Right atrium auricular region (tissue), 2 donors: ENCODE data around the gene TBX21. TPM values are rescaled to one million over a fixed set of nuclear protein-coding genes. Genes with fewer than 3 reads are reported as not detected.
A peak's percentile ranks its signal among the peaks of the same experiment; 100 is the strongest.

Experiments
- DNase-seq: peaks from one replicate; pipeline ENCODE4 v3.0.0-alpha.2; 2019; ENCODE audit warnings: low spot score
- H3K27ac ChIP-seq, 2 donors: fragments of 200-600 bp; sonication (generic); 1 replicate in 1 of 2; 2 replicates in 1 of 2; pipeline ENCODE4 v1.5.1; 2016 to 2019
- H3K27me3 ChIP-seq, 2 donors: fragments of 200-600 bp; sonication (generic); one replicate each; pipeline versions ENCODE4 v1.5.1 to v1.6.0; 2017 to 2019
- H3K36me3 ChIP-seq: fragments of 200-600 bp; sonication (generic); one replicate; pipeline ENCODE4 v1.5.1; 2016
- H3K4me1 ChIP-seq, 2 donors: fragments of 200-600 bp; sonication (generic); one replicate each; pipeline versions ENCODE4 v1.5.1 to v1.6.0; 2017 to 2019
- H3K4me3 ChIP-seq, 2 donors: fragments of 200-600 bp; sonication (generic); 1 replicate in 1 of 2; 2 replicates in 1 of 2; pipeline ENCODE4 v1.5.1; 2017 to 2019; ENCODE audit warnings: mild to moderate bottlenecking in 1 of 2, moderate library complexity in 1 of 2
- H3K9me3 ChIP-seq, 2 donors: fragments of 200-600 bp; sonication (generic); one replicate each; pipeline ENCODE4 v1.5.1; 2019
- CTCF ChIP-seq, 2 donors: fragments of 200-600 bp; sonication (generic); IDR thresholded peaks; one replicate each; pipeline ENCODE4 v1.5.1; 2019; ENCODE audit warnings: antibody characterized with exemption in 2 of 2
- total RNA-seq, 2 donors: library from RNA; depleted of rRNA; stranded (reverse); fragments of >200 nt; gene quantifications; one replicate each; pipeline ENCODE4 v1.1.0, GENCODE V29; 2016

The TBX21 gene
- total RNA-seq, 2 donors from 2014 or later: 0.39 TPM; not detected in 1

- no peak for DNase-seq
- no peak for TF ChIP-seq CTCF (IDR thresholded peaks at IDR 0.05)
- Histone ChIP-seq H3K4me1 (peaks cover 0 to 38% of the 10 kb centered on the region in 2 donors), H3K27ac (peak overlapping the region; percentile 32 to 41), H3K36me3 (peaks cover 16% of the 10 kb centered on the region), H3K4me3 (peak overlapping the region; percentile 32 to 49), H3K27me3 (no peaks in the 10 kb centered on the region), H3K9me3 (no peaks in the 10 kb centered on the region)
Measured at GRCh38 chr17:47708312-47708863, 24.6 kb upstream of the TBX21 start.

- peak overlapping the region; percentile 32 to 49 for H3K4me3 ChIP-seq
- H3K4me1 ChIP-seq: peaks cover 0 to 38% of the 10 kb centered on the region in 2 donors
- DNase-seq: no peak
- no peak for TF ChIP-seq CTCF (IDR thresholded peaks at IDR 0.05)
- no peaks in the 10 kb centered on the region for H3K27me3 ChIP-seq
- H3K9me3 ChIP-seq: no peaks in the 10 kb centered on the region
- H3K27ac ChIP-seq: peak overlapping the region; percentile 32 to 42
- H3K36me3 ChIP-seq: peaks cover 16% of the 10 kb centered on the region
Measured at GRCh38 chr17:47708864-47709541, 24.0 kb upstream of the TBX21 start.

- DNase-seq: no peak
- Histone ChIP-seq H3K4me1 (peaks cover 0 to 38% of the 10 kb centered on the region in 2 donors), H3K36me3 (peaks cover 16% of the 10 kb centered on the region), H3K9me3 (no peaks in the 10 kb centered on the region), H3K4me3 (no peak overlapping the region), H3K27me3 (no peaks in the 10 kb centered on the region), H3K27ac (no peak overlapping the region)
- TF ChIP-seq CTCF (IDR thresholded peaks at IDR 0.05): no peak
Measured at GRCh38 chr17:47709594-47709993, 23.4 kb upstream of the TBX21 start.

- DNase-seq: no peak
- Histone ChIP-seq H3K27ac (no peak overlapping the region), H3K4me1 (peaks cover 0 to 25% of the 10 kb centered on the region in 2 donors), H3K4me3 (no peak overlapping the region), H3K9me3 (no peaks in the 10 kb centered on the region), H3K36me3 (peaks cover 16% of the 10 kb centered on the region), H3K27me3 (no peaks in the 10 kb centered on the region)
- TF ChIP-seq CTCF (IDR thresholded peaks at IDR 0.05): no peak
Measured at GRCh38 chr17:47711366-47712099, 21.5 kb upstream of the TBX21 start.

GRCh38 chr17:47712330-47713023 is 20.6 kb upstream of the TBX21 start:
- no peaks in the 10 kb centered on the region for H3K27me3 ChIP-seq
- peaks cover 0 to 16% of the 10 kb centered on the region in 2 donors for H3K4me1 ChIP-seq
- H3K9me3 ChIP-seq: no peaks in the 10 kb centered on the region
- no peak overlapping the region for H3K4me3 ChIP-seq
- no peak overlapping the region for H3K27ac ChIP-seq
- DNase-seq: no peak
- no peak for TF ChIP-seq CTCF (IDR thresholded peaks at IDR 0.05)
- peaks cover 16% of the 10 kb centered on the region for H3K36me3 ChIP-seq
